GM19240 (cell line): Measurements from ENCODE around the gene IL36B.
"Not testable (repeated sequence)": the region's sequence is repeated elsewhere in the genome, so short reads cannot be mapped to it uniquely, and the experiment has no call there.

Experiments used
- DNase-seq: peaks from one replicate; pipeline ENCODE4 v3.0.0; 2011; ENCODE audit warnings: low spot score; ENCODE audit not compliant: insufficient read length

IL36B gene

DNA sequence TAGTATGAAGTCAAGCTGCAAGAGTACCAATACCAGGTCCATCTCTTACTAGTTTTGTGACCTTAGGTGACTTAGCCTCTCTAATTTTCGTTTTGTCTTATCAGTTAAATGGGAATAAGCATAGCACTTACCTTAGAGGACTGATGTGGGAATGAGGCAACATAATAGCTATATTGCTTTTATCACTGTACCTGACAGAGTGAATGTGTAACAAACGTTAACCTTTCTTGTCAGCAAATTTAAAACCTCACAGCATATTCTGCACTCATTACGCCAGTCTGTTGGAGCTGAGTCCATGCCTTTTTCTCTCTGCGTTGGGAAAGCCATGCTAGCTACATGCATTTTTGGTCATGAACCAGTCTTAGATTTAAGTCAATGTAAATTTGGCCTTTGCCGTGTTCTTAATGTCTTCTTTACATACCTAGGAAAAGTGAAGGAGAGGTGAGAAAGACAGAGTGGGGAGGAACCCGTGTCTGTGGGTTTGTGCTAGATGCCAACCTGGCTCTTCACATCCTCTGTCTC lies at the start of gene IL36B:
IL36B (minus strand) TSS at position 472 of the 522 bp plus-strand sequence.
- no peak for DNase-seq

DNA sequence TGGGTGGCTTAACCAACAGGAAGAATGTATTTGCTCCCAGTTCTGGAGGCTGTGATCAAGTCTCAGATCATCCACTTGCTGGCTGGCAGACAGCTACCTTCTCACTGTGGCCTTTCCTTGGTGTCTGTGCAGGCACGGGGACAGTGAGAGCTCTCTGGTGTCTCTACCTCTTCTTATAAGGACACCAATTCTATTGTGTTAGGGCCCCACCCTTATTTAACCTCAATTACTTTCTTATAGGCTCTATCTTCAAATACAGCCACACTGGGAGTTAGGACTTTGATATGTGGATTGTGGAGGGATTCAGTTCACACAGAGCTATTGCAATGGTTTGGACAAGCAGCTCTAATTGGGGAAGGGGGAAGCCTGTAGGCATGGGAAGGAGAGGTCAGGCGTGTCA lies 49.5 kb upstream of the IL36B start:
- DNase-seq: no peak

DNA sequence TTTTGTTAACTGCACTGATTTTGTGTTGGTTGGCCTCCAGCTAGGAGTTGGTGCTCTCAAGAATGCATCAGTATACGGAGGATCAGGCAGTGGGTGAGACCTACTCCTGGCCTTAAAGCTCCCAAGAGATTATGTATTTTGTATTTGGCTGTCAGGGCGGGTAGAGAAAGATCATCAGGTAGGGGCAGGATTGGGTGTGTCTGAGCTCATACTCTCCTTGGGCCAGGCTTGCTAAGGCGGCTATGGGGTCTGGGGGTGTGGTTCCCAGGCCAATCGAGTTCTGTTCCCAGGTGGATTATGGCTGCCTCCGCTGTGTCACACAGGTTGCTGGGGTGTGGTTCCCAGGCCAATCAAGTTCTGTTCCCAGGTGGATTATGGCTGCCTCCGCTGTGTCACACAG lies 45.9 kb upstream of the IL36B start:
- DNase-seq: no peak

DNA sequence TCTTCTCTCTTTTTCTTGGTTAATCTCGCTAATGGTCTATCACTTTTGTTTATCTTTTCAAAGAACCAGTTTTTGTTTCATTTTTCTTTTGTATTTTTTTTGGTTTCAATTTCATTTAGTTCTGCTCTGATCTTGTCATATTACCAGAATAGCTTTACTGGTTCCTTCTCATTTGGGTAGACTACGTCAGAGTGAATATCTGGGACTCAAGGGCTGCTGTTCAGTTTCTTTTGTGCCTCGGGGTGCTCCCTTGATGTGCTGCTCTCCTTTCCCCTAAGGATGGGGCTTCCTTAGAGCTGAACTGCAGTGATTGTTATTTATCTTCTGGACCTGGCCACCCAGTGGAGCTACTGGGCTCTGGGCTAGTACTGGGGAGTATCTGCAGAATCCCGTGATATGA lies 45.4 kb upstream of the IL36B start:
- no peak for DNase-seq

DNA sequence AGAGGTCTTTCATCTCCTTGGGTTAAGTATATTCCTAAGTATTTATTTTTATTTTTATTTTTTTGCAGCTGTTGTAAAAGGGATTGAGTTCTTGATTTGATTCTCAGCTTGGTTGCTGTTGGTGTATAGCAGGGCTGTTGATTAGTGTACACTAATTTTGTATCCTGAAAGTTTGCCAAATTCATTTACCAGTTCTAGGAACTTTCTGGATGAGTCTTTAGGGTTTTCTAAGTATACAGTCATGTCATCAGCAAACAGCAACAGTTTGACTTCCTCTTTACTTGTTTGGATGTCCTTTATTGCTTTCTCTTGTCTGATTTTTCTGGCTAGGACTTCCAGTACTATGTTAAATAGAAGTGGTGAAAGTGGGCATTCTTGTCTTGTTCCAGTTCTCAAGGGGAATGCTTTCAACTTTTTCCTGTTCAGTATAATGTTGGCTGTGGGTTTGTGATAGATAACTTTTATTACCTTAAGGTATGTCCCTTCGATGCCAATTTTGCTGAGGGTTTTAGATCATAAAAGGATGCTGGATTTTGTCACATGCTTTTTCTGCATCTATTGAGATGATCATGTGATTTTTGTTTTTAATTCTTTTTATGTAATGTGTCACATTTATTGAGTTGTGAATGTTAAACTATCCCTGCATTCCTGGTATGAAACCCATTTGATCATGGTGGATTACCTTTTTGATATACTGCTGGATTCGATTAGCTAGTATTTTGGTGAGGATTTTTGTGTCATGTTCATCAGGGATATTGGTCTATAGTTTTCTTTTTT lies 44.4 kb upstream of the IL36B start:
- DNase-seq: not testable (repeated sequence)

DNA sequence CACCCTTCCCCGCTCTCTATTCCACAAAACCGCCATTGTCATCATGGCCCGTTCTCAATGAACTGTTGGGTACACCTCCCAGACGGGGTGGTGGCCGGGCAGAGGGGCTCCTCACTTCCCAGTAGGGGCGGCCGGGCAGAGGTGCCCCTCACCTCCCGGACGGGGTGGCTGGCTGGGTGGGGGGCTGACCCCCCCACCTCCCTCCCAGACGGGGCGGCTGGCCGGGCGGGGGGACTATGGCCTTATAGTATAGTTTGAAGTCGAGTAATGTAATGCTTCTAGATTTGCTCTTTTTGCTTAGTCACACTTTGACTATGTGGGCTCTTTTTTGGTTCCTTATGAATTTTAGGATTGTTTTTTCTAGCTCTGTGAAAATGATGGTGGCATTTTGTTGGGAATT lies 43.6 kb upstream of the IL36B start:
- DNase-seq: not testable (repeated sequence)

DNA sequence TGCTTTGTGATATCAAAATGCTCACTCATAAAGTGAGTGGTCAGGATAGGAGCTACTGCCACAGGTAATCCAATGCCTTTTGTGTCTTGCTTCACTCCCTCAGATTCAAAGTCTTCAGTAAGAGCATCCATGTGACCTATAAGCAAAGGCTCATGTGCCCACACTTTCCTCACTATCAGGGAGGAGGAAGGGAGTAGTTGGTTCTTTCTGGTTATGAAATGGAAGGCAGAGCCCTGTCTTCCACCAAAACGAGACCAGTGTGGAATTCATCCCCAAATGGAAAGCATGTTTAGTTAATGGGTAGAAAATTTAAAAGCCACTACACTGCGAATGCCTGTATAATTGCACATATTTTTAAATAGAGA lies 40.9 kb upstream of the IL36B start:
- no peak for DNase-seq

DNA sequence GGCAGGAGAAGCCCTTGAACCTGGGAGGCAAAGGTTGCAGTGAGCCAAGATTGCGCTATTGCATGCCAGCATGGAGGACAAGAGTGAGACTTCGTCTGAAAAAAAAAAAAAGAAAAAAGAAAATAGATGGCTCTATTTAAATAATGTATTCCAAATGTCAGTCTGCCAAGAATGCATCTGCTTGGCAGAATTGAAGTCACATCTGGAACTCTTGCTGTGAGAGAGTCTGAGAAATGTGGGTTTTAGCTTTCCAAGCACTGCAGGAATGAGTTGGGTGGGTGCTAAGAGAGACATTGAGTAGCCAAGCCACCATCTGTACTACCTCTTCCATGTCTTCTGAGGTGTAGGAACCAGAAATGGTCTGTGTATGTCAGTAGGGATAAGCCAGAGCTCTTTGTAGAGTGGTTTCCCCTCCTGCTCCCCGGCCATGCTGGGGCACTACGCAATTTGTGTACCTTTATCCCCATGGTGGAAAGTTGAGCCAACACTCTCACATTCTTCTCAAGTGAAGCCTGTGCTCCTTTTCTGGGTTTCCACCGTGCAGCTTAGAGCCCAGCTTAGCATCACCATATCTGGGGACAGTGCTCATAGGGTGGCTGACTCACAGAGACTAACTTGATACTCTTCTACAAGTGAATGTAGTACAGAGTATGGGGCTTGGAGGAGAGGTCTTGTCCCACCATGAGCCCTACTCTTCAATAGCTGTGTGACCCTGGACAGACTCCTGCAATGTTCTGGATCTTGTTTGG lies 40.4 kb upstream of the IL36B start:
- no peak for DNase-seq

DNA sequence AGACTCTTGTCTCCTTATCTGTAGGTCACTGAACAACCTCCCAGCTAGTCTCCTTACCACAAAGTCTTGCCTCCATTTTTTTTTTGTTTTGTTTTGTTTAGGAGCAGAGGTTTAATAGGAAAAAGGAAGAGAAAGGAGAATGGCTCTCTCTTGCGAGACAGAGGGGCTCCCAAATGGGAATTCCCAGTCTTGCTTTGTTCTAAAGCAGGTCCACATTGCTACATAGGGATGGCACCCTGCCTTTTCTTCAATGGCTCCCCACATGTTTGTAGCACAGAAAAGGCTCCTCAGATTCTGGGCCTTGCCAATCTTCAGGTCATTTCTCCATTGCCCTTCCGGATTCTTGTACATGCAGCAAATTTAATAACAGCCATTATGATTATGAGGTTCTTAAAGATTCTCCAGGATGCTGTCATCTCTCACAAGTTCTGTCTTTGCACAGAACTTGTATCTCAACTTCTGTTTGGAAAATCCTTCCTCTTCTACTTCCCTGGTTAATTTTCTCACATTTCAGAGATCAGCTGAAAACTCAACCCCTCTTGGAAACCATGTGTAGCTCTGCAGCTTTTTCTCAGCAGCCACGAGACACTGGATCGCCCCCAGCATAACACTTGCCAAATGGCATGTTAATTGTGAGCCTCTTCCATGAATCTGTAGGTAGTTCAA lies 38.7 kb upstream of the IL36B start:
- DNase-seq: no peak

DNA sequence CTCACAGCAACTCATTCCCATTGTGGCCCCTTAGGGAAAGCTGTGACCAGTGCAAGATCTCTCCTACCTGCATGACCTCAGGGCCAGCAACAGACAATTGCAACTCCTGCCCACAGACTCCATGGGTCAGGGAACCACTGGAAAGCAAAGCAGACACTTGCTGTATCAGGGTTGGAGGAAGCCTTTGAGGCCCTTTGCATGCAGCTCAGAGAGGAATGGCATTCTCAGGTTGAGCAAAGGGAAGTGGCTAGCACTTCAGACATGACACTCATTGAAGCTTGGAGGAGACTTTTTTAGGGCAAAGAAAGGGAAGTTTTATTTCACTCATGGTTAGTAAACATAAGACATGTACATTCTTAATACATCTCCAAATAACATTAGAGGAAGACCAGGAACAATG lies 37.2 kb upstream of the IL36B start:
- no peak for DNase-seq

DNA sequence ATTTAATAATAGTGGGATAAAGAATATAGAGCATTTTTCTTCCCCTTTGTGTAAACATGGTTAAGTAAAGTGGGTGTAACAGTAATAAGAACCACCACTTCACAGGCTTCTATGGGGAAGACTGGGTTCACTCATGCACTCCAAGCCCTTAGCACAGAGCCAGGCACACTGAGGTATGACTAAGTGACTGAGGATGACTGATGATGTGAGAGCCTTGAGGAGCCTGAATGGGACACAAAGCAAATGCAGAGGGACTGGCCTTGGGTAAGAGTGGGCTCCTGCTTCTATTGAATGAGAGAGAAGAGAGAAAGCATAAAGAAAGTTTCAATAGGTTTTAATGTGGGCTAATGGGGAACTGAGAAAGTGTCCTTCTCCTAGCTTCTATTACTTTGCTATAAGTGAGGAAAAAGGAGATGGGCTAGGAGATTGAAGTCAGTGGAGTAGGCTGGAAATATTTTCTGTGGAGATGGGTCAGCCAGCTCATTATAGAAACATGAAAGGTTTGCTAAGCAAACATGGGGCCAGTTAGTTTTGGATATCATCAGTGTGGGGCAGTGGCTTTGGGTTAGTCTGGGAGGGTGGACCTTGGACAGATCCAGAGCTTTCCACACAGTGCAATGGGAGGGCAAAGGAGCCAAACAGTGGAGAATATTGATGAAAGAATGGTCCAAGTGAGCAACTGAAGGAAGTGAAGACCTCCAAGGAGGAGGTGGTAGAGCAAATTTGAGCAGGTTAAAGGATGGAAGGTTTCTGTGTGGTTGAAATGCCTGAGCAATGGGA lies 35.7 kb upstream of the IL36B start:
- no peak for DNase-seq

DNA sequence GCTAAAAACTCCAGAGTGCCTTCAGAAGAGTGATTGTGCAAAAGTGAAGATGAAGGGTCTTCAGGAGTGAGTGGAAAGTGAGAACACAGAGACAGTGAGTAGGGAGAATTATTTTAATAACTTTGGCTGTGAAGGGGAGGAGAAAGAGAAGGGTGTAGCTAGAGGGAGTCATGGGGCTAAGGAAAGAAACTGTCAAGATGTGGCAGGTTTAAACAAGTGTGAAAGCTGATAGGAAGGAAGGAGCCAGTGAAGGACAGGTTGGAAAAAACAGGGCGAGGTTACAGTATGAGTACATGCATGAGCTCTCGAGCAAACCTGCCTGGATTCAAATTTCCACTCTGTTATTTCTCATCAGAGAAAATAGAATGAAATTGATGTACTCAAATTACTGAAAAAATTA lies 32.9 kb upstream of the IL36B start:
- no peak for DNase-seq

DNA sequence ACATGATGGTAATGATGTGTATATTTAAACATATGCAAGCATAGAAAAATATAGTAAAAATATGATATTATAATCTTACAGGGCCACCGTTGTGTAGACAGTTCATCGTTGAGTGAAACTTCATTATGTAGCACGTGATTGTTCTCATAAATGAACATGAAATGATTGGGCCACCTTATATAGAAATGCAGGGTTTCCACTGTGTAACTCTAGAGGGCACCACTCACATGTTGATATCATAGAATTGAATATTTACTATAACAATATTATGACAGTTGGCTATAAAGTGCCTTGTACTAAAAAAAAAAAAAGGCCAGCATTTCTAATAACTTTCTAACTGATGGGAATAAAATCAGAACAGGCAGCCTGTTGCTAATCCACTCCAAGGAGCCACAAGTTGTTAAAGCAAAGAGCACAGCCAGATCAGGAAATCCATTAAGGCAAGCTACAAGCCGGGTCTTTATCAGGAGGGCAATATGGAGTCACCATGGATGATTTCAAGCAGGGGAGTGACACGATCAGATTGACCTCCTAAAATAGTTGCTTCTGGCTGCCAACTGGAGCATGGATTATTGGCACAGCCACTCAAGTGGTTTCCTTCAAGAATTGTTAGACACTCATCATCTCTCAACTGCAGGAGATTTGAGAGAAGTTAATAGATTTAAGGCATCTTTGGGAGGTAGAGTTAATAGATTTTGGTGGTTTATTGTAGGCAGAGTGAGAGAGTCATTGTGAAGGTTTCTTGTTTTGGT lies 31.8 kb upstream of the IL36B start:
- DNase-seq: no peak

DNA sequence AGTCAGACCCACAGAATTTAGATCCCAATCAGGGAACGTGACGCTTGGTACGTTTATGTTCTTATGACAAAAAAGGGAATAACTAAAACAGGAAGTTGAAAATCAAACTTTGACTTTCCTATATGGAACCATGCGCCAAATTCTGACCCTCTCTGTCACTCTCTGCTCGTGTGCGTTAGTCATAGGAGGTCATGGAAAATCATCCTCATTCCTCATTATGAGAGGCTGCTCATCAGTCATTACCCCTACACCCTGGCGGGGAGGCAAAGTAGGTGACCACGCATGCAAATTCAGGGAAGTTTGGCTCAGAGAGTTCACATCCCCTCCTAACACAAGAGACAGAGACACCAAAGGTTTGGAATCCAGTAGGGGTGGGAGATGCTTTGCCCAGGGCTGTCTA lies 30.6 kb upstream of the IL36B start:
- DNase-seq: no peak

DNA sequence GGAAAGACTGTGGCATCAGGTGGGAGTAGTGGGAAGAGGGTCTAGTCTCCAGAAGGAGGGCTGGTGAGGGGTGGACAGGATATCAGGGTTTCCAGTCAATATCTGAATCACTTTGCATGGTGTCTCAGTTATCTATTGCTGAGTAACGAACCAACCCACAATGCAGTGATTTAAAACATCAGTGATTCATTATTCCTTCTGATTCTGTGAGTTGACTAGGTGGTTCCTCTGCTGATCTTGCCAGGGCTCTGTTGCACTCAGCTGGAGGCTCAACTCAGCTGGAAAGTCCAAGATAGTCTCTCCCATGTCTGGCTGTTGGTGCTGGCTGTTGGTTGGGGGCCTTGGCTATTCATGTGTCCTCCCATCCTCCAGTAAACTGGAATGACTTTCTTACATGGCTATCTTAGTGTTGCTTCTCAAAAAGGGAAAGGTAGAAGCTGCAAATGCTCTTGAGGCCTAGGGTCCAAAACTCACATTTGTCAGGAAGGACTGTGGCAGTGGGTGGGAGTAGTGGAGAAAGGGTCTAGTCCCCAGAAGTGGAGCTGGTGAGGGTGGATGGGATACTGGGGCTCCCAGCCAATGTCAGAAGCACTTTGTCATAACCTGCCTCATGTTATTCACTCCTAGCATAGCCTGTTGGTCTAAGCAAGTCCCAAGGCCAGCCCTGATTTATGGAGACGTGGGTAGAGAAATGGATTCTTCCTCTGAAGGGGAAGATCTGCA lies 29.0 kb upstream of the IL36B start:
- DNase-seq: no peak

DNA sequence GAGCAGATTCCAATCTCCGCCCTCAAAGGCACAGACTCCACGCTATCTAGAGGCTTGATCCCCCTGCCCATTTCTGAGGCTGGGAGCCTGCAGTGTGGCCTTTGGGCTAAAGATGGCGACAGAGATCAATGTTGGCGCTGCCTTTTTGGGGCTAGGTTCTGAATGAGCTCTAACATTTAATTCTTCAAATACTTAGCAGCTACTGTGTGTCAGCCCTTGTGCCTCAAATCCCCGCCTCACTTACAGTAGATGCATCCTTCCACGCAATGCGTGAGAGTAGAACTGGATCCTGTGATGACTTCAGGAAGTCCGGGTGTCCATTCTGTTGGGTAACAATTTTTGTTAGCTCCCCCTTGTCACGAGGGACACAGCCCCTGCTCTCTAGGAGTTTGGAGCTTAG lies 27.5 kb upstream of the IL36B start:
- DNase-seq: peak; percentile 48

DNA sequence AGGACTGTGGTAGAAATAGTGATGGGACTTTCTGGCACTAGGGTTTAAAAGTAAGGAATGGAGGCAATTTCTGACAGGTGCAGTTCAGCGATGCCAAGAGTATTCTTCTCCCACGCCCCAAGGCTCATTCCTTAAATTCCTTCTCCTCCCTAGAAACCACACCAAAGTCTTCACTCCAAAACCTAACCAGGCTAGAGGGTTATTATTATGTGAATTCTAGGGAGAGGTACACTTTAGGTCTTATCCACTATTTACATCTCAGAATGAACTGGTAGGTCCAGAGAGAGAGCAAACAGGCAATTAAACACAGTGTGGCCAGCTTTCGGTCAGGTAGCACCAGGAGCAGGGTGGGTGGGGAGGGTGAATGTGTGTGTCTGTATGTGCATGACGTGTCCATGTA lies 26.5 kb upstream of the IL36B start:
- DNase-seq: no peak

DNA sequence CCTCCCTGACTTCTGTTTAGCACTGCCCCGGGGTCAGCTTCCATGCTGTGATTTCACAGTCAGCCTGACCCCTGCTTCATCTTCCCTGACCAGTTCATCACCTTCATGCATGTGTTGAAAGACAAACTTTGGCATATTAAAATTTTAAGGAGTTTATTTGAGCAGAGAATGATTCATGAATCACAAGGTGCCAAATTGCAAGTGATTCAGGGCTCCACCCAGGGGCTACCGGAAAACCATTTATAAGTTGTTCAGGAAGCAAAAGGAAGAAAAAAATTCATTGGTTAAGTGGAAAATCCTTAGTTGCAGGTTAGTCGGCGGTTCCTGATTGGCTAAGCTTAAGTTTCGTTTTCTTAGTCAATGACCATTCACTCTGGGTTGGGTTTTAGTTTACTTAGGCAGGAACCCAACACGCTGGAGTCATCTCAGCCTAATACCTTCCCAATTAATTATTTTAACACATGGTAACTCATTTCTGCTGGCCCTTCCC lies 25.7 kb upstream of the IL36B start:
- no peak for DNase-seq

DNA sequence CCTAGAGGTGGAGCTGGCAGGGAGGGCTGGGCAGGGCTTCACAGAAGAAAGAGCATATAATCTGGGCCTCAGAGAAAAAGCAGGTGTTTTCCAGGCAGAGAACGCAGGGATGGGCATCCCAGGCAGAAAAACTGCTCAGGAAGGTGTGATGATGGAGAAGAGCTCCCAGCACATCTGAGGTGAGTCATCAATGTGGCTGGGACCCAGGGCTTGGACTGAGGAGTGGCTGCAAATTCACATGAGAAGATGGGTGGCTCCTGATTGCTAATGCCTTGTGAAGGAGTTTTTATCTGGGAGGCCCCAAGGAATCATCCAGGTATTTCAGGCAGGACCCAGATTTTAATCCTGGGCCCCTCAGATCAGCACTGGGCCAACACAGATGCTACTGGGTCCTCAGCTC lies 25.3 kb upstream of the IL36B start:
- no peak for DNase-seq
